MCF 10A (cell line): ENCODE results near the gene HLF. TPM values are rescaled to one million over a fixed set of nuclear protein-coding genes. Genes with fewer than 3 reads are reported as not detected.

Experiments
- BruUV-seq: library from RNA; stranded (reverse); fragments of 400-500 nt; replicated peaks from 2 replicates; lab custom pipeline; 2021; lab: Mats Ljungman, UMichigan
- CTCF ChIA-PET: fragments of 300-600 bp; sonication (Branson Sonifier 250); formaldehyde crosslinking; extraction: SDS; loops from one replicate; lab custom pipeline; 2021; ENCODE audit warnings: antibody characterized with exemption, inconsistent platforms; lab: Yijun Ruan, JAX
- POLR2A ChIA-PET: fragments of 300-600, 350-650 bp; sonication (Branson Sonifier 250); formaldehyde crosslinking; extraction: SDS; loops from one replicate; lab custom pipeline; 2020; ENCODE audit warnings: antibody characterized with exemption, inconsistent platforms; lab: Yijun Ruan, JAX
- DNase-seq: peaks from one replicate; pipeline ENCODE4 v3.0.0-alpha.2; 2018; ENCODE audit not compliant: unreplicated experiment
- H3K27ac Mint-ChIP-seq: one replicate; pipeline ENCODE4 v1.8.0; 2022; ENCODE audit warnings: mild to moderate bottlenecking, low read depth, mixed read lengths; ENCODE audit not compliant: unreplicated experiment
- H3K27me3 Mint-ChIP-seq: one replicate; pipeline ENCODE4 v1.8.0; 2022; ENCODE audit warnings: mixed read lengths; ENCODE audit not compliant: insufficient read depth, unreplicated experiment
- H3K36me3 Mint-ChIP-seq: one replicate; pipeline ENCODE4 v1.8.0; 2022; ENCODE audit warnings: mild to moderate bottlenecking, moderate library complexity, mixed read lengths; ENCODE audit not compliant: insufficient read depth, unreplicated experiment
- H3K4me1 Mint-ChIP-seq: one replicate; pipeline ENCODE4 v1.8.0; 2022; ENCODE audit warnings: mixed read lengths; ENCODE audit not compliant: insufficient read depth, unreplicated experiment
- H3K4me3 Mint-ChIP-seq: one replicate; pipeline ENCODE4 v1.8.0; 2022; ENCODE audit warnings: mild to moderate bottlenecking, moderate library complexity, mixed read lengths; ENCODE audit not compliant: unreplicated experiment
- H3K9me3 Mint-ChIP-seq: one replicate; pipeline ENCODE4 v1.8.0; 2022; ENCODE audit warnings: mixed read lengths; ENCODE audit not compliant: unreplicated experiment
- intact Hi-C: fragments of 100-400 bp; cut with micrococcal nuclease; formaldehyde crosslinking; loops from 2 replicates; pipeline ENCODE4 v1.14.1; 2022
- total RNA-seq: library from RNA; stranded (reverse); gene quantifications from 2 replicates; pipeline ENCODE4 v1.2.3, GENCODE V29; 2022
- TF ChIP-seq, protein P1 (sequence below): fragments of 200-600 bp; IDR thresholded peaks from one replicate; pipeline ENCODE4 v1.8.0; 2022; ENCODE audit warnings: antibody characterized with exemption, mild to moderate bottlenecking; ENCODE audit not compliant: unreplicated experiment

Gene HLF
- total RNA-seq, 1 experiment from 2014 or later = 0.23 TPM

DNA sequence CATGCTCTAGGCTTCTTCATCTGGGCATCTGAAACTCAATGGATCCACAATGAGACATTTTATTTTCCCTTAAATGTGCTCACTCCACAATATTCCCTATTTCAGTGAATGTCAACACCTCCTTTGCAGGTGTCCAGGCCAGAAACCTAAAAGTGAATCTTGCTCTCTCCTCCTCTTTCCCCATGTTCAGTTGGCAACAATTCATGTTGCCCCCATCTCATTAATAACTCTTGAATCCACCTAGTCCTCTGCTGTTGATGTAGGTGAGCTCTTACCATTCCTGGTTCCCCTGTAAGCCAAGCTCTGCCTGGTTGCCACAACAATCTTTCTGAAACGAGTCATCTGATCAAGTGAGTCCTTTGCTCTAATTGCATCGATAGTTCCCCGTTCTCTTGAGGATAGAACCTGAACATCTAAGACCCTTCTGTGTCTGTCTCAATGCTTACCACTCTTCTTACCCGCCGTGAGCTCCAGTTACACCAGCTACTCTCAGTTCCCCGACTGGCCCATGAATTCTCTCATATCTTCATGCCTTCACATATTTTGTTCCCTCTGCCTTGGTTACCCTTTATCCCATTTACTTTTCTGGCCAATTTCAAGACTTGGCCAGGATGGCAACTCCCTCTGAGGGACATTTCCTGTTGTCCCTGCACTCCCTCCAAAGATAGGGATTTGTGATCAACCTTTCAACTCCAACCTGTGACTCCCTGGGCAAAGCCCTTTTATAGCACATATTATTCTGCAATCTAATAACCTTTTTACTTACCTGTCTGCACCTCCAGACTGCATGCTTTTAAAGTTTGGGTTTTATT lies 35.9 kb downstream of the HLF start:
- no peaks in the 10 kb centered on the region for H3K27me3 Mint-ChIP-seq
- intact Hi-C loops = no loop called here
- TF ChIP-seq, protein P1, sequence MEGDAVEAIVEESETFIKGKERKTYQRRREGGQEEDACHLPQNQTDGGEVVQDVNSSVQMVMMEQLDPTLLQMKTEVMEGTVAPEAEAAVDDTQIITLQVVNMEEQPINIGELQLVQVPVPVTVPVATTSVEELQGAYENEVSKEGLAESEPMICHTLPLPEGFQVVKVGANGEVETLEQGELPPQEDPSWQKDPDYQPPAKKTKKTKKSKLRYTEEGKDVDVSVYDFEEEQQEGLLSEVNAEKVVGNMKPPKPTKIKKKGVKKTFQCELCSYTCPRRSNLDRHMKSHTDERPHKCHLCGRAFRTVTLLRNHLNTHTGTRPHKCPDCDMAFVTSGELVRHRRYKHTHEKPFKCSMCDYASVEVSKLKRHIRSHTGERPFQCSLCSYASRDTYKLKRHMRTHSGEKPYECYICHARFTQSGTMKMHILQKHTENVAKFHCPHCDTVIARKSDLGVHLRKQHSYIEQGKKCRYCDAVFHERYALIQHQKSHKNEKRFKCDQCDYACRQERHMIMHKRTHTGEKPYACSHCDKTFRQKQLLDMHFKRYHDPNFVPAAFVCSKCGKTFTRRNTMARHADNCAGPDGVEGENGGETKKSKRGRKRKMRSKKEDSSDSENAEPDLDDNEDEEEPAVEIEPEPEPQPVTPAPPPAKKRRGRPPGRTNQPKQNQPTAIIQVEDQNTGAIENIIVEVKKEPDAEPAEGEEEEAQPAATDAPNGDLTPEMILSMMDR = no peak
- BruUV-seq = no TSS peak
- CTCF ChIA-PET = interaction anchor here (1.1 to 1.8 kb wide), 2 partner anchors 58 to 308 kb away, joined by 3 to 7 read pairs; no protein-coding TSS in a partner anchor
- H3K9me3 Mint-ChIP-seq = no peaks in the 10 kb centered on the region
- POLR2A ChIA-PET = no interaction called here
- H3K4me1 Mint-ChIP-seq = no peaks in the 10 kb centered on the region
- no peak overlapping the region for H3K4me3 Mint-ChIP-seq
- no peaks in the 10 kb centered on the region for H3K36me3 Mint-ChIP-seq
- H3K27ac Mint-ChIP-seq = no peak overlapping the region
- DNase-seq = no peak

DNA sequence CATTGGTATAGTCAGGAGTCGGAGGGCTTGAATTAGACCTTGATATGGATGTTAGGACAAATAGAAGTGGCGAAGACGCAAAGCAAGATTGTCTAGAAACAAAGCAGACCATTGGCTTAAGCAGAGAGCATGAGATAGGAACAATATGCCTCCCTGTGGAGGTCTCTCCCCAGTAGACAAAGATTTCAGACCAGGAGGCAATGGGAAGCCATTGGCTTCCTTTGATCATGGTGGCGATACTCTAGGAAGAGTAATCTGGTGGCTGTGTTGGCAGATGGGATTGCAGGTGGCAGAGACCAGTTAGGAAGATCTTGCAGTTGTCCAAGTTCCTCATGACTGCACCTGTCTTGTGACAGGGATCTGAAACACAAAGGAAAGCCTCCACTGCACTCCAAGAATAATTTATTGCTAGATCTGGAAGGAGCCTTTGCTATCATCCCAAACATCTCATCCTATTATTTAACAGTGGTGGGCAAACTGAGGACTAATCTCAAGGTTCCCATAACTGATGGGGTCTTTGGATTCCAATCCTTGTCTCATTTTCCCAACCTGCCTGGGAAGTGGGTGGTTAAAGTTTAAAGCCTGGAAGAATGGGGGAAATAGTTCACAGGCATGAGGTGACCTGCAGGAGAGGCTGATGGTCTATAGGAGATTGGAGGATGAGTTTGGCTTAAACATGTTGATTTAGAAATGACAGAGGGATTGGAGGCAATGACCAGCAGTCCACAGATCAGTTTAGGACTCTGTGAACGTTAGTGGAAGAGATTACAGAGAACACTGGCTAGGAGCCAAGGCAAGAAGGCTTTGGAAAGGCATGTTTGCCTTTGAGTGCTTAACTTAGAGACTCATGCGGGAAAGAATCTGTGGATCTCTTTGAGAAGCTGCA lies 37.0 kb downstream of the HLF start:
- POLR2A ChIA-PET = no interaction called here
- intact Hi-C loops = no loop called here
- no peak overlapping the region for H3K4me3 Mint-ChIP-seq
- CTCF ChIA-PET = no interaction called here
- H3K27me3 Mint-ChIP-seq = no peaks in the 10 kb centered on the region
- no TSS peak for BruUV-seq
- no peaks in the 10 kb centered on the region for H3K36me3 Mint-ChIP-seq
- H3K9me3 Mint-ChIP-seq = no peaks in the 10 kb centered on the region
- TF ChIP-seq, protein P1 = no peak
- DNase-seq = no peak
- H3K4me1 Mint-ChIP-seq = no peaks in the 10 kb centered on the region
- H3K27ac Mint-ChIP-seq = no peak overlapping the region

DNA sequence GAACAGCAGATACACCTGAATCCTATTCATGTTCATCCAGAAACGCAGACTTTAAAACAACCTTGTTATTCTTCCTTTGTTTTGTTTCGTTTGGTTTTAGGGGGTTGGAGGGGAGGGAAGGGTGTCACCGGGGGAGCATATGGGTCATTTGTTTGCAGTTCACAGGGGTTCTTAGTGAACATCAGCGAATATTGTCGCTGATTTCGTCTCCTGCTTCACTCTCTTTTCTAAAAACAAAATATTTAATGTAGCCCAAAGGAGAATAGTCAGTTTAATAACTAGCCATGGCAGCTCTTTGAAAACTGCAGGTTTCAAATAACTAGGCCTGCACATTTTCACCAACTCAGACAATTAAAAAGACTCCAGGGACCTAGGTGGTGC lies 37.6 kb downstream of the HLF start:
- Mint-ChIP-seq H3K9me3 (no peaks in the 10 kb centered on the region), H3K36me3 (no peaks in the 10 kb centered on the region), H3K27me3 (no peaks in the 10 kb centered on the region), H3K27ac (no peak overlapping the region), H3K4me3 (no peak overlapping the region), H3K4me1 (no peaks in the 10 kb centered on the region)
- intact Hi-C loops = no loop called here
- no peak for DNase-seq
- BruUV-seq = no TSS peak
- TF ChIP-seq, protein P1 = no peak
- CTCF ChIA-PET = no interaction called here
- POLR2A ChIA-PET = no interaction called here

DNA sequence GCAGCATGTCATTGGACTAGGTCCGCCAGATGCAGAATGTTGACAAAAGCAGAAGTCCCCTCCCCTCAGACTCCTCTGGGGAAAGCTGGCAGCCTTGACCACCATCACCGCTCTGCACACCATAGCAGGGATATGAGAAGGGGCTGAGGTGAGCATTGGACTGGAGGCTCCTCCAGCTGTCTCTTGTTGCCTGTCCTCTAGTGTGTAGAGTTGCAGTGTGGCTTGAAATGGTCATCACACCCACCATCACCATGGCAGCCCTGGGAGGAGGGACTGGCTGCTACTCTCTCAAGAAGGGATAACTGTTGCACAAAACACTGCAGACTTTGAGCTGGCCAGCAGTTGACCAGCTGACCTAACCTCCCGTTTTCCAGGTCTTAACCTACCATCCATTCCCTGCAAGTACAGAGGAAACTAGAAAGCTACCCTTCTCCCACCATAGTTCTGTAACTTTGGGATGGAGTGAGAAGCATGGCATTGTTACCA lies 38.3 kb downstream of the HLF start:
- ChIA-PET POLR2A (no interaction called here), CTCF (interaction anchor here (0.6 to 2.1 kb wide), 9 partner anchors 8 to 311 kb away, joined by 3 to 8 read pairs (median 3); no protein-coding TSS in a partner anchor)
- Mint-ChIP-seq H3K27ac (no peak overlapping the region), H3K4me1 (no peaks in the 10 kb centered on the region), H3K9me3 (no peaks in the 10 kb centered on the region), H3K4me3 (no peak overlapping the region), H3K36me3 (no peaks in the 10 kb centered on the region), H3K27me3 (no peaks in the 10 kb centered on the region)
- intact Hi-C loops = no loop called here
- TF ChIP-seq, protein P1 = no peak
- BruUV-seq = no TSS peak
- DNase-seq = no peak
